Stimulated activated CD8-positive, alpha-beta memory T cell treated with anti-CD3 and anti-CD28 coated beads, Interleukin-15, amount 100 ng/mL, for 1 hour (primary cell): ENCODE measurements around the gene MAU2.

Experiments used
- DNase-seq: peaks from one replicate; pipeline ENCODE4 v3.0.0-alpha.2; 2020; ENCODE audit warnings: low read depth

The MAU2 gene, protein sequence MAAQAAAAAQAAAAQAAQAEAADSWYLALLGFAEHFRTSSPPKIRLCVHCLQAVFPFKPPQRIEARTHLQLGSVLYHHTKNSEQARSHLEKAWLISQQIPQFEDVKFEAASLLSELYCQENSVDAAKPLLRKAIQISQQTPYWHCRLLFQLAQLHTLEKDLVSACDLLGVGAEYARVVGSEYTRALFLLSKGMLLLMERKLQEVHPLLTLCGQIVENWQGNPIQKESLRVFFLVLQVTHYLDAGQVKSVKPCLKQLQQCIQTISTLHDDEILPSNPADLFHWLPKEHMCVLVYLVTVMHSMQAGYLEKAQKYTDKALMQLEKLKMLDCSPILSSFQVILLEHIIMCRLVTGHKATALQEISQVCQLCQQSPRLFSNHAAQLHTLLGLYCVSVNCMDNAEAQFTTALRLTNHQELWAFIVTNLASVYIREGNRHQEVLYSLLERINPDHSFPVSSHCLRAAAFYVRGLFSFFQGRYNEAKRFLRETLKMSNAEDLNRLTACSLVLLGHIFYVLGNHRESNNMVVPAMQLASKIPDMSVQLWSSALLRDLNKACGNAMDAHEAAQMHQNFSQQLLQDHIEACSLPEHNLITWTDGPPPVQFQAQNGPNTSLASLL

GRCh38 chr19:19320361-19321140 lies at the start of gene MAU2, which contains the start of gene SUGP1:
TSS of gene MAU2 (plus strand) at chr19:19320829. CDS start at chr19:19320860, 31 bp downstream.
TSS of gene SUGP1 (minus strand) at chr19:19320509. CDS start at chr19:19320496, 13 bp downstream.
- peak; percentile 70 for DNase-seq

DNA sequence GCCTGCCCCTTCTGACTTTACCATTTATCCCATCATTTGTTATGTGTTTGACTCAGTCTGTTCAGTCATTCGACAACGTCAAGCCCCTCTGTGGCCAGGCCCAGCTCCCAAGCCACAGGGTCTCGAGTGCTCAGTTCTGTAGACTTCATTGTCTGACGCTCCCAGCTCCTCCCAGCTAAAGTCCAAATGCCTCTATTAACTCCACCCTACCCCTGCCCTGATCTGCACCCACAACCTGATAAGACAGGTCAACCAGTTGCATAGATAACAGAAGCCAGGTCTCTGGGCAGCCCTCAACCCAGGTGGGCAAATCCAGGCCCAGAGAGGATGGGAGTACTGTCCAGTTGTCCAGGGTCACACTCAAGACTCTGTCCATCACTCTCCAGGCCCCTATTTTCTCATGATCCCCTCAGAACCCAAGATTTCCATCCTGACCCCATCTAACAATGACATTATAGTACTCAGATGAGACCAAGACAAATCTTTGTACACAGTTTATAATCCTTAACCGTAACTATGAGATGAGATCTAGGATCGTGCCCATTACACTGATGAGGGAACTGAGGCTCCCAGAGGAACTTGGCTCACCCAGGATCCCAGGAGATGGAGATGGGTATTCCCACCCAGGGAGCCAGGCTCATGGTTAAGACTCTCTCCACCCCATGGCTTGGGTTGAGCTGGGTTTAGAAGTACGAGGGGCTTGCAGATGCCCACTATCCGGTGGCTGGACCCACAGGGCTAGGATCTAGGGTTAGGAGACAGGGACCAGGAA lies 48.6 kb upstream of the MAU2 start:
- DNase-seq = no peak

- DNase-seq = no peak
Measured at GRCh38 chr19:19274146-19274545, 46.5 kb upstream of the MAU2 start.

- no peak for DNase-seq
Measured at GRCh38 chr19:19274716-19275565, 45.7 kb upstream of the MAU2 start.

GRCh38 chr19:19276386-19276785 lies 44.2 kb upstream of the MAU2 start:
- no peak for DNase-seq

DNA sequence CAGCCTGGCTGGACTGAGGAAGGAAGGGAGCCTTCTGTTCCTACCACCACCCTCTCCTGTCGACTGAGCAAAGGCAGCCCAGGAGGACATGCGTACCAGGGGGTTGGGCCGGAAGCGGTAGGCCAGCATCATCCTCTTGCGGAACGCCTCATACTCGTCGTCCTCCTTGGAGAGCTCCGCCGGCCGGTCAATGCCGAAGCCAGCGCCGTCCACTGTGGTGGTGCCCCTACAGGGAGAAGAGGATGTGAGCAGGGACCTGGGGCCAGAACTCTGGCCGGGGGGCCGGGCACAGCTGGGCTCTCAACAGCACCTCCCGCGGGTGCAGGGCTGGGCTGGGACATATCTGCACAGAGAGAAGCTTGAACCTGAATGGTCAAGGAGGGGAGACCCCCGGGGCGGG lies 43.8 kb upstream of the MAU2 start:
- DNase-seq = no peak

GRCh38 chr19:19278315-19278714 lies 42.3 kb upstream of the MAU2 start:
- no peak for DNase-seq

GRCh38 chr19:19279062-19279612 lies 41.5 kb upstream of the MAU2 start:
- no peak for DNase-seq

- no peak for DNase-seq
Measured at GRCh38 chr19:19279853-19280252, 40.8 kb upstream of the MAU2 start.

DNA sequence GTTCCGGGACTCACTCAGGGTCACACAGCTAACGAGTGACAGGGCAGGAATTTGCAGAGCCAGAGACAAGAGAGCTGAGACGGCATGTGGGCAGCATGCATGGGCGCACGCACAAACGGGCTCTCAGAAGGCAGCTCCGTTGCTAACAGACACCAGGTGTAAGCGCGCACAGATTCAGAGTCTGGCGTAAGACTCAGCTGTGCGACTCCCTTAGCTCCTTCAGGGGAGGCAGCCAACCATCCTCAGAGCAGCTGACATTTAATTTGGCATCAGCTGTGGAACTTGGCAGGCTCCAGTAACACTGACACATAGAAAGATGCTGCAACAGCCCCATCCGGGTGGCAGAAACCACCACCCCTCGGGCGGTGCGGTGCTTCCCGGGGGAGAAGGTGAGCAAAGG lies 40.1 kb upstream of the MAU2 start:
- DNase-seq = no peak

DNA sequence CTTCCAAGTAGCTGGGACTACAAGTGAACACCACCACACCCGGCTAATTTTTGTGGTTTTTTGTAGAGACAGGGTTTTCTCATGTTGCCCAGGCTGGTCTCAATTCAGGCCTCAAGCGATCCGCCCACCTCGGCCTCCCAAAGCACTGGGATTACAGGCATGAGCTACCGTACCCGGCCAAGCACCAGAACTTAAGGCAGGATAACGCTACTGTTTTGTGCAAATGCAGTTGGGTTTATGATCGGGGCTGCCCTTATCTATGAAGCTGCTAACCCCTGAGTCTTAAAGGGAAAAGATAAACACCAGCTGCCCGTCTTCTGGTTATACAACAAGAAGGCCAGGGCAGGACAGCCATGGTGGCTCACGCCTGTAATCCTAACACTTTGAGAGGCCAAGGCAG lies 34.9 kb upstream of the MAU2 start:
- DNase-seq = no peak

DNA sequence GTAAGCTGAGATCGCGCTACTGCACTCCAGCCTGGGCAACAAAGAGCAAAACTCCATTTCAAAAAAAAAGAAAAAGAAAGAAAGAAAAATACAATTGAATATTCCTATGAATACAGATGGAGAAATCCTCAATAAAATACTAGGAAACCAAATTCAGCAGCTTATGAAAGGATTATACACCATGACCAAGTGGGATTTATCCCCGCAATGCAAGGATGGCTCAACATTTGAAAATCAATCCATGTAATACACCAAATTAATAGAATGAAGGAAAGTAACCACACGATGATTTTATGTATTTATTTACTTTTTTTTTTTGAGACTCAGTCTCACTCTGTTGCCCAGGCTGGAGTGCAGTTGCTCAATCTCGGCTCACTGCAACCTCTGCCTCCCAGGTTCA lies 28.0 kb upstream of the MAU2 start:
- DNase-seq = no peak

GRCh38 chr19:19294914-19295313 lies 25.7 kb upstream of the MAU2 start:
- DNase-seq = no peak

DNA sequence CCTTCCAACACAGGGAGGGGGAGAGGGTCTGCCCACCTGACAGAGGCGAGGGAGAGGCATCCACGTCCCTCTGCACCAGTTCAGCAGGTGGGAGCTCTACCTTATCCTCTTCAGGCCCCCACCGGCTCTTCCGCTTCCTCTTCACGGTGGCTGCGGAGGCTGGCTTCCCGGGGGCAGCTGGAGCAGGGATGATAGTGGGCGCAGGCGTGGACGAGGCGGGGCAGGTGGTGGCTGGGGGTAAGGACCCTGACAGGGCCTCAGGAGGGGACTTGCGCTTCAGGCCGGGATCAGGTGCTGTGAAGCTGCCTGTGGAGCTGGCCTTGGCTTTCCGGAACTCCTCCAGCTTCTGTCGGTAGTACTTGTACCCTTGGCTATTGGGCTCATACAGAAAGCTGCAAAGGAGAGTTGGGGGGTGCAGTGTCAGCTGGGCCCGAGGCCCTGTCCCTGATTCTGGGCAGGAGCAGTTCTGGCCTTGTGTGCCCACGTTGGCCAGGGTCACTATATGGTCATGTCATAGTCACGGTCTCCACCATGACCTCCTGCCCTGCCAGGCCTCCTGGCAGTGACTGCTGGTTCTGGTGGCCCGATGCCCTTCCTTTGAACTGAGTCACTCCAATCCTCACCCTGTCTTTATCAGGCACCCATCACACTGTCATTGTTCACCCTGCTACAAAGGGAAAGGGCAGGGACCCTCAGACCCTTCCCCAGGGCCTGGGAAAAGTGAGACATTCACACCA lies 23.5 kb upstream of the MAU2 start:
- DNase-seq = no peak

DNA sequence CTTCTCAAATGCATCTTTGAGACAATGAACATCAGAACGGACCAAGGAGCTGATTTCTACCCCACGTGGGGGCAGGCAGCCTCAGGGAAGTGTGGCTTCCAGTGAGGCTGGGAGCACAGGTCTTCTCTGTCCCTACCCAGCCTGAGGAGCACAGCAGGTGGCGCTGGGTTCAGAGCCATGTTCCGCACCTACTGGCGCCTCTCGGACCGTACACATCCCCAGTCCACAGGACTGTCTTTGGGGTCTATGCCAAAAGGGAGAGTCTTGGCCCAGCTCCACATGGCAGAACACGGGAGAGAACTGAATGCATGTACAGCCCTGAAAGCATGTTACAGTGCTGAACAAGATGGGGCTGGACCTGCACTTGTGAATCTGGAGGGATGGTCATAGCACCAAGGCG lies 22.9 kb upstream of the MAU2 start:
- no peak for DNase-seq

- no peak for DNase-seq
Measured at GRCh38 chr19:19300613-19301012, 20.0 kb upstream of the MAU2 start.

DNA sequence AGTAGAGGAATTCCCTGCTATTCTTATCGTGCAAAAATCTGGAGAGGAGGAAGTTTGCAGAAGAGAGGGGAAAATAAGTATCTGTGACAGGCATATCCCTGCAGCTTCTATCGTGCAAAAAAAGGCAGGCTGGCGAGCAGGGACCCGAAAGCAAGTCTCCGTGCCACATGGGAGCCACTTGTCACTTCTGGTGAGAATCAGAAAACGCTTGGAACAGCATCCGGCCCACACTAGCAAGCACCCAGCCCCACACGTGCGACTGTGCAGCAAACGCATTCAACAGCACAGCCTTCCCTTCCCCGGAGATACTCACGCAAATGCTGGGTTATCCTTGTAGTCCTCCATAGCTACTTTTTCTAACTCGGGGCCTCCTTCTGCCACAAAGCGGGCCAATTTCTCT lies 17.2 kb upstream of the MAU2 start:
- no peak for DNase-seq

DNA sequence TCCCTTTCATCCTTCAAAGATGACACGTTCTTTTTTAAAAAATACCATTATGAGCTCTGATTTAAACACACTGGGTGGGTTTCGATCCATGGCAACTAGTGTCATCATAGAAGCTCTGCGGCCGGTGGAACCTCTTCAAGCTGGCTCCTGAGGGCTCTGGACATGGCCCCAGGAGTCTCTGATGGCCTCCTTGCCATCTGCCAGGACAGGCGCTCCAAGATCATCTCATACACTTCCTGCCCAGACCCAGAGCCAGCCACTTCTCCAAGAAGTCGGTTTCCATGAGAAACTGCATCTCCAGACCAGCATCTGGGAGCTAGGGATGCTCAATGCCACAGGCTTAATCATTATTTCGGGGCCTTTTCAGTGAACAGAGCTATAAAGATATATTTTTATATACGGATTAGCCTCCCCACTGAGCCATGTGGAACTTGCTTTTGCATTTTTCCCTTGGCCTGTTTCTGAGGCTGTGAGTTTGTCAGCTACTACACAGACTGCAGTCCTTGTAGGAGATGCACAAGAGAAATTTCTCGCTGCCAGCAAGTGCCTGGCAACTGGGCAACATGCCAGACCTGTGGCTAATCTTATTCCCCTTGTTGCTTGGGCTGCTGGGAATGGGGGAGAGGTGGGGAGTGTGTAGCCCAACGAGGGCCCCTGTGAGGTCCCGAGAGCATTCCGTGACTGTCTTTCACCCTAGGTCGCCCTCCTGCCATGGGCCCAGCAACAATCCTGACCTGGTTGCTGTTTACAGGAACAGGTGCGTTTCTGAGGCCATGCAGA lies 16.3 kb upstream of the MAU2 start:
- no peak for DNase-seq

GRCh38 chr19:19305066-19305465 lies 15.6 kb upstream of the MAU2 start:
- no peak for DNase-seq
